SU-DHL-6 (cell line): ENCODE measurements around the gene PRR9.

ENCODE experiments used
- EZH2phosphoT487 ChIP-seq: fragments of 200-600 bp; sonication (generic), shearing (Covaris generic); conservative IDR thresholded peaks from 2 replicates; pipeline ENCODE4 v1.6.1; 2018; ENCODE audit warnings: mild to moderate bottlenecking, antibody characterized with exemption, low read length, moderate library complexity, mixed read lengths
- TF ChIP-seq, protein P1 (sequence below): fragments of 200-600 bp; sonication (generic); IDR thresholded peaks from one replicate; pipeline ENCODE4 v1.5.1; 2017; ENCODE audit warnings: antibody characterized with exemption, mild to moderate bottlenecking, low read length, moderate library complexity; ENCODE audit not compliant: insufficient read depth, poor library complexity, severe bottlenecking

GRCh38 chr1:153232553-153232952, 15.2 kb downstream of the PRR9 start:
- TF ChIP-seq, protein P1, sequence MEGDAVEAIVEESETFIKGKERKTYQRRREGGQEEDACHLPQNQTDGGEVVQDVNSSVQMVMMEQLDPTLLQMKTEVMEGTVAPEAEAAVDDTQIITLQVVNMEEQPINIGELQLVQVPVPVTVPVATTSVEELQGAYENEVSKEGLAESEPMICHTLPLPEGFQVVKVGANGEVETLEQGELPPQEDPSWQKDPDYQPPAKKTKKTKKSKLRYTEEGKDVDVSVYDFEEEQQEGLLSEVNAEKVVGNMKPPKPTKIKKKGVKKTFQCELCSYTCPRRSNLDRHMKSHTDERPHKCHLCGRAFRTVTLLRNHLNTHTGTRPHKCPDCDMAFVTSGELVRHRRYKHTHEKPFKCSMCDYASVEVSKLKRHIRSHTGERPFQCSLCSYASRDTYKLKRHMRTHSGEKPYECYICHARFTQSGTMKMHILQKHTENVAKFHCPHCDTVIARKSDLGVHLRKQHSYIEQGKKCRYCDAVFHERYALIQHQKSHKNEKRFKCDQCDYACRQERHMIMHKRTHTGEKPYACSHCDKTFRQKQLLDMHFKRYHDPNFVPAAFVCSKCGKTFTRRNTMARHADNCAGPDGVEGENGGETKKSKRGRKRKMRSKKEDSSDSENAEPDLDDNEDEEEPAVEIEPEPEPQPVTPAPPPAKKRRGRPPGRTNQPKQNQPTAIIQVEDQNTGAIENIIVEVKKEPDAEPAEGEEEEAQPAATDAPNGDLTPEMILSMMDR = no peak
- TF ChIP-seq EZH2phosphoT487 = no peak
